Lower leg skin (tissue), 4 donors: ENCODE measurements around the gene ARHGEF19. TPM values are rescaled to one million over a fixed set of nuclear protein-coding genes. Genes with fewer than 3 reads are reported as not detected.

ENCODE experiments used
- DNase-seq, 2 donors: peaks; one replicate each; pipeline ENCODE4 v3.0.0-alpha.2; 2019; ENCODE audit warnings: low spot score in 2 of 2
- H3K4me3 ChIP-seq: fragments of 200-600 bp; sonication (generic); 2 replicates; pipeline ENCODE4 v1.5.1; 2017; ENCODE audit warnings: mild to moderate bottlenecking, low read depth; ENCODE audit not compliant: poor library complexity, severe bottlenecking
- CTCF ChIP-seq, 3 donors: fragments of 450-650 bp; IDR thresholded peaks; one replicate each; pipeline ENCODE4 v1.5.1; 2016; ENCODE audit warnings: antibody characterized with exemption in 3 of 3, mild to moderate bottlenecking in 3 of 3, moderate library complexity in 2 of 3
- POLR2A ChIP-seq, 2 donors: fragments of 450-650 bp; IDR thresholded peaks; one replicate each; pipeline ENCODE4 v1.6.1; 2016 to 2017; ENCODE audit warnings: antibody characterized with exemption in 2 of 2, mild to moderate bottlenecking in 1 of 2, moderate library complexity in 1 of 2
- WGBS, 2 donors: methylation state at CpG; one replicate each; pipeline ENCODE4 v1.1.5; 2018; 5-methylcytosine and 5-hydroxymethylcytosine counted together
- intact Hi-C: fragments of 100-400 bp; cut with DNase I; formaldehyde crosslinking; loops from one replicate; pipeline ENCODE4 v1.15.0; 2023; ENCODE audit warnings: low total_unique reads
- total RNA-seq, 4 donors: library from RNA; depleted of rRNA; stranded (reverse); fragments of >200 nt; gene quantifications; one replicate each; pipeline ENCODE4 v1.1.0, GENCODE V29; 2016

The ARHGEF19 gene
- total RNA-seq, 4 donors from 2014 or later, result 45.7 to 63.1 (median 48.5) TPM

GRCh38 chr1:16151196-16151994 is 61.1 kb downstream of the ARHGEF19 start:
- WGBS, 2 donors, result 52 to 64% methylated on average over 9 of the region's 9 CpGs
- peak in 1 of 2 donors; percentile 85 for DNase-seq

GRCh38 chr1:16150508-16150907 is 61.9 kb downstream of the ARHGEF19 start:
- TF ChIP-seq POLR2A (IDR thresholded peaks at IDR 0.05), result no peak
- no peak for TF ChIP-seq CTCF (IDR thresholded peaks at IDR 0.05)
- no peak for DNase-seq
- no peak overlapping the region for H3K4me3 ChIP-seq
- intact Hi-C loops, result no loop called here
- WGBS, 2 donors, result 81 to 87% methylated on average over 6 of the region's 6 CpGs

More at GRCh38 chr1:16151196-16151994, 61.1 kb downstream of the ARHGEF19 start:
- TF ChIP-seq CTCF (IDR thresholded peaks at IDR 0.05) (no peak), POLR2A (IDR thresholded peaks at IDR 0.05) (no peak)
- H3K4me3 ChIP-seq, result no peak overlapping the region
- intact Hi-C loops, result no loop called here

GRCh38 chr1:16149702-16150488 is 62.6 kb downstream of the ARHGEF19 start:
- no peak overlapping the region for H3K4me3 ChIP-seq
- no peak for TF ChIP-seq CTCF (IDR thresholded peaks at IDR 0.05)
- no peak for TF ChIP-seq POLR2A (IDR thresholded peaks at IDR 0.05)
- no peak for DNase-seq
- intact Hi-C loops, result no loop called here
- 84 to 85% methylated on average over 12 of the region's 12 CpGs for WGBS, 2 donors

- no peak overlapping the region for H3K4me3 ChIP-seq
- no peak for DNase-seq
- intact Hi-C loops, result no loop called here
- WGBS, 2 donors, result 89 to 90% methylated on average over 7 of the region's 7 CpGs
- no peak for TF ChIP-seq POLR2A (IDR thresholded peaks at IDR 0.05)
- TF ChIP-seq CTCF (IDR thresholded peaks at IDR 0.05), result no peak
Measured at GRCh38 chr1:16149146-16149545, 63.3 kb downstream of the ARHGEF19 start.

- TF ChIP-seq CTCF (IDR thresholded peaks at IDR 0.05) (no peak), POLR2A (IDR thresholded peaks at IDR 0.05) (no peak)
- intact Hi-C loops, result no loop called here
- no peak overlapping the region for H3K4me3 ChIP-seq
- no peak for DNase-seq
- WGBS, 2 donors, result 90% methylated on average over 39 of the region's 39 CpGs
Measured at GRCh38 chr1:16148329-16149092, 63.9 kb downstream of the ARHGEF19 start.

Other genes starting within 250 kb of the ARHGEF19 start
- gene ZBTB17, start 236.6 kb downstream of the ARHGEF19 start, total RNA-seq, result 10 to 100 TPM; 25.9 to 42.4 (median 29.3) TPM
- gene SRARP, start 208.4 kb downstream of the ARHGEF19 start, total RNA-seq, result not detected
- 1 to 10 TPM; 2.4 to 4.2 (median 3.0) TPM for gene HSPB7, start 194.6 kb downstream of the ARHGEF19 start, total RNA-seq
- 1 to 10 TPM in 1 of 4 donors, under 1 TPM in 2, not detected in 1; 0.10 to 1.3 (median 0.63) TPM for gene CLCNKA, start 190.6 kb downstream of the ARHGEF19 start, total RNA-seq
- gene CLCNKB, start 168.9 kb downstream of the ARHGEF19 start, total RNA-seq, result under 1 TPM in 1 of 4 donors, not detected in 3; 0.26 TPM
- gene FAM131C, start 139.0 kb downstream of the ARHGEF19 start, total RNA-seq, result 1 to 10 TPM; 1.1 to 2.6 (median 1.7) TPM
- gene EPHA2, start 56.6 kb downstream of the ARHGEF19 start, total RNA-seq, result 10 to 100 TPM; 63.6 to 83.8 (median 68.8) TPM
- 10 to 100 TPM in 2 of 4 donors, 1 to 10 TPM in 2; 6.0 to 17.2 (median 10.4) TPM for gene CPLANE2, start 24.5 kb upstream of the ARHGEF19 start, total RNA-seq
- 10 to 100 TPM; 40.1 to 68.3 (median 58.1) TPM for gene FBXO42, start 139.8 kb upstream of the ARHGEF19 start, total RNA-seq
- gene SZRD1, start 154.6 kb upstream of the ARHGEF19 start, total RNA-seq, result 10 to 100 TPM; 37.8 to 54.0 (median 48.5) TPM
- gene SPATA21, start 224.8 kb upstream of the ARHGEF19 start, total RNA-seq, result not detected
- 100 to 1,000 TPM in 1 of 4 donors, 10 to 100 TPM in 3; 74.7 to 108 (median 87.5) TPM for gene NECAP2, start 228.1 kb upstream of the ARHGEF19 start, total RNA-seq